SK-N-MC (cell line): Measurements from ENCODE around the gene CD28.

Experiments used
- EZH2 ChIP-seq: fragments of 200-600 bp; sonication (generic); IDR thresholded peaks from one replicate; pipeline ENCODE4 v1.6.1; 2017; ENCODE audit warnings: antibody characterized with exemption
- POLR2AphosphoS5 ChIP-seq: IDR thresholded peaks from 2 replicates; pipeline ENCODE4 v1.6.1; 2012; ENCODE audit warnings: mild to moderate bottlenecking, low read depth, low read length, borderline replicate concordance

- TF ChIP-seq EZH2 (no peak), POLR2AphosphoS5 (no peak)
These were observed 16.4 kb upstream of the CD28 start for GRCh38 chr2:203690117-203690431.
